Activated CD8-positive, alpha-beta memory T cell treated with anti-CD3 and anti-CD28 coated beads for 36 hours (primary cell): ENCODE results near the gene MZB1. TPM values are rescaled to one million over a fixed set of nuclear protein-coding genes. Genes with fewer than 3 reads are reported as not detected.

Experiments
- total RNA-seq, 2 experiments: library from RNA; stranded (reverse); gene quantifications; one replicate each; pipeline ENCODE4 v1.2.3, GENCODE V29; 2021

The MZB1 gene
- total RNA-seq, 2 experiments from 2014 or later, result 16.0 to 20.2 TPM

Other genes starting within 250 kb of the MZB1 start
- 10 to 100 TPM; 26.3 to 27.2 TPM for gene SIL1, start 191.5 kb downstream of the MZB1 start, total RNA-seq
- 100 to 1,000 TPM; 170 to 210 TPM for gene MATR3, start 96.2 kb downstream of the MZB1 start, total RNA-seq
- gene PAIP2, start 48.1 kb downstream of the MZB1 start, total RNA-seq, result 10 to 100 TPM; 83.6 to 84.1 TPM
- under 1 TPM; 0.40 to 0.65 TPM for gene SLC23A1, start 6.6 kb downstream of the MZB1 start, total RNA-seq
- gene PROB1, start 5.2 kb upstream of the MZB1 start, total RNA-seq, result 1 to 10 TPM; 8.2 to 8.9 TPM
- 1 to 10 TPM; 2.4 to 2.9 TPM for gene SPATA24, start 14.2 kb upstream of the MZB1 start, total RNA-seq
- 10 to 100 TPM; 26.3 to 26.7 TPM for gene DNAJC18, start 49.6 kb upstream of the MZB1 start, total RNA-seq
- gene ECSCR, start 72.8 kb upstream of the MZB1 start, total RNA-seq, result 1 to 10 TPM in 1 of 2 experiments, under 1 TPM in 1; 0.55 to 1.2 TPM
- under 1 TPM; 0.08 to 0.10 TPM for gene SMIM33, start 81.1 kb upstream of the MZB1 start, total RNA-seq
- 100 to 1,000 TPM; 107 to 114 TPM for gene STING1, start 92.8 kb upstream of the MZB1 start, total RNA-seq
- gene UBE2D2, start 171.4 kb upstream of the MZB1 start, total RNA-seq, result 100 to 1,000 TPM; 264 to 283 TPM